HG03280 (cell line): Measurements from ENCODE around the gene AGPAT2.

Experiments
- ATAC-seq: cut with Tn5 transposase; IDR thresholded peaks from one replicate; pipeline ENCODE4 v1.9.1; 2021; ENCODE audit warnings: mild to moderate bottlenecking, moderate library complexity; ENCODE audit not compliant: unreplicated experiment

AGPAT2 gene

GRCh38 chr9:136665111-136665703 is 22.1 kb downstream of the AGPAT2 start:
- ATAC-seq: no peak

DNA sequence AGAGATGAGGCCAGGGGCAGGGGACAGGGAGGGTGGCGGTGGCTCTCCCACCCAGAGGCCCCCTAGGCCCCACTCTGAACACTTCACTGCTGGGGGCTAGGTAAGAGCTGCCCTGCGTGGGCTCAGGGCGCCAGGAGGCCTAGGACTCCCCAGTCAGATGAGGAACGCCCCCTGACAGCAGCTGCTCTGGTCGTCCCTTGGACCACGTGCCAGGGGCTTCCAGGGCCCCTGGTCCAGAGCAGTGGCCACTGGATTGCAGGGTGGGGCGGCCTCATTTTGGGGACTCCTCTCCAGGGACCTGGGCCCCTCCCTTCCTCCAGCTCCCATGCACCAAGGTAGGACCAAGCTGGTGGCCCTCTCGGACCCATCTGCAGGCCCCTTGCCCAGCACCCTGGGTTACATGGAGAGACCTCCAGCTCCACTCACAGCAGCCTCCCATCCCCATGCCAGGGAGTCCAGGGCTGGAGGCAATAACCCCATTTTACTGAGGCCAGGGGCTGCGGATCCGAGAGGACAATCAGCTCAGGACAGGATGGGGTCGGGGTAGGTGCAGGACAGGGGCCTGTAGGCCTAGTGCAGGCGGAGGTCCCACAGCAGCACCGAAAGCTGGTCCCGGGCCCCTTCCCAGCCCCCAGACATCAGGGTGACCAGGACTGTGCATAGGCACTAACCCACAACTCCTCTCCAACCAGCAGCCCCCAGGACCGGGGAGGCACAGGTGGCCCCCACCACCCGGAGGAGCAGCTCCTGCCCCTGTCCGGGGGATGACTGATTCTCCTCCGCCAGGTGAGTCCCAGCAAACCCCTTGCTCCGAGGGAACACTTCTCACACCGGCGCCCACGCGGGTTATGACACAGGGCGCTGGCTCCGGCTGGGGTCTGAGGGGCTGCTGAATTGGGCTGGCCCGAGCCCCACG is 23.0 kb downstream of the AGPAT2 start:
- ATAC-seq: no peak

- ATAC-seq: no peak
Measured at GRCh38 chr9:136662656-136663581, 24.3 kb downstream of the AGPAT2 start, which contains the start of gene EGFL7. Gene EGFL7, plus strand, starts transcription at chr9:136662916. Its CDS starts 5,367 bp downstream, at chr9:136668283.

DNA sequence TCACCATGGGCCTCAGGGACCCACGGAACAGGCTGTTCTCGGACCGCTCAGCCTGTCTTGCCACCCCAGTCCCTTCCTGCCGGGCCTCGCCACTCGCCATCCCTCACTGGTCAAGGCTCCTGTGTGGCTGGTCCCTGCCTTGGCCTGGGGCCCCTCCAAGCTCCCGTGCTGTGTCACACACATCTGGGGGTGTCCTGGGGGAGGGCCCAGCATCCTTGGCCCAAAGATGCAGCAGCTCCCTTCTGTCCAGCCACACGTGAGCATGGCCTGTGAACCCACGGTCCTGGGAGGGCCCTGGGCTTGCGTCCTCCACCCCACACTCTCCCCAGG is 25.0 kb downstream of the AGPAT2 start:
- ATAC-seq: no peak

GRCh38 chr9:136661641-136662325 is 25.5 kb downstream of the AGPAT2 start:
- no peak for ATAC-seq

GRCh38 chr9:136660971-136661550 is 26.2 kb downstream of the AGPAT2 start:
- no peak for ATAC-seq

DNA sequence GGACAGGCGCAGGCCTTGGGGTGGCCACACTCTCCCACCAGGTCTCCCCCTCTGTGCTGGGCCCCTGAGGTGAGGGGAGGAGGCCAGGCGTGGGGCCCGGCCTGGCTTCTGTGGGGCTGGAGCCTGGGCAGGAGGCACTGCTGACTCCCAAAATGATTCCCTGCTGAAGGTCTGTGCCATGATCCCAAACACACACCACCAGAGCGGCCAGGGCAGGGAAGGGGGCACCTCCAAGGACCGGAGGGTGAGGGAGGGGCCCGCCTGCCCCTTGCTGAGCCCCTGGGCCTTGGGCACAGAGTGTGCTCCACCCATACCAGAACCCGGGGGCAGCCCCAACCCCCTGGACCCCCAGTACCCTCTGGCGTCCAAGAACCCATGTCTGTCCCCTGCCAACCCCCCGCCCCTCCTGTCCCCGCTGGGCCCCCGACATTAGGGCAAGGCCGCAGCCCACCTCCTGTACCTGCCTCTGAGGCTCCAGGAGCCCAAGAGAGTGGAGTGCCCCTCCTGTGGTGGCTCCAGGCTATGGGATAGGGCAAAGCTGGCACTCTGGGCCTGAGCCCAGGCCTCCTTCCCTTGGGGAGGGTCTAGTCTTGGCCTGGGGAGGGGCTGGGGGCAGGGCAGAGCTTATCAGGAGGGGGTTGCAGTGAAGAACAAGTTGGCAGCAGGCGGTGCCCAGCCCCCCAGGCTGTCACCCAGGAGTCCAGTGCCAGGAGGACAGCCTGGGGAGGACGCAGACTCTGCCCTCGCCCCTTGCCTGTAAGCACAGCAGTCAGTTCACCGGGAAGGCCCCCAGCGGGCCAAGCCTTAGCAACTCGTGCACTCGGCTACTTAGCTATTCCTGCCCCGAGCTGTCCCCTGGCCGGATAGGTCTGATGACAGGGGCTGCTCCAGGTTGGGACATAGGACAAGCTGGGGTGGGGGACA is 27.1 kb downstream of the AGPAT2 start:
- ATAC-seq: no peak

DNA sequence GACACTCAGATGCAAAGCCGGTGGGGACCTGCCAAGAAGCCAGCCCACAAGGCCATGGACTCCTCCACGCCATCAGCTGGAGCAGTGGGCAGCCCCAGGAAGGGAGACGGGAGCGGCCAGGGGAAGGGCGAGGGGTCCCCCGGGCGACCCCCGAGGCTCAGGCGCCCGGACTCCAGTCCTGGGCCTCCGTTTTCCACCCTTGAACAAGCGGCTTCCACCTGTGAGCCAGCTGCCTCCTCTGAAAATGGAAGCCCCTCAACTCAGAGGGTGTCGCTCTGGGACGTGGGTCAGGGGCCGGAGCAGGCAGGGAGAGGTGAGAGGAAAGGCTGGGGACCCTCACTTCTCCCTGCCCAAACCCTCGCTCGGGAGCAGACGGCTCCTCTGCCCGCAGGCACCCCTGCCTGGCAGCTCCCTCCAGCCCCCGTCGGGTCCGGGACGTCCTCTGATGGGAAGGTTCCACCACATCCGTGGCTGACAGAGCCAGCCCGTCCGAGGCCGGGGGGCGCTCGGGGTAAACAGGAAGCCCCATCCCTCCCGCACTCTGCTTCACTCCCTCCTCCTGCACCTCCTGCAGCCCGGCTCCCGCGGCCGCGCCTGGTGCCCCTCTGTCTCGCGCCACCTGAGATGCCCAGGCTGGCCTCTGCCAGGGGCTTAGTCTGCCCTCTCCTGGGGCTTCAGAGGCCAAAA is 28.3 kb downstream of the AGPAT2 start:
- ATAC-seq: no peak

DNA sequence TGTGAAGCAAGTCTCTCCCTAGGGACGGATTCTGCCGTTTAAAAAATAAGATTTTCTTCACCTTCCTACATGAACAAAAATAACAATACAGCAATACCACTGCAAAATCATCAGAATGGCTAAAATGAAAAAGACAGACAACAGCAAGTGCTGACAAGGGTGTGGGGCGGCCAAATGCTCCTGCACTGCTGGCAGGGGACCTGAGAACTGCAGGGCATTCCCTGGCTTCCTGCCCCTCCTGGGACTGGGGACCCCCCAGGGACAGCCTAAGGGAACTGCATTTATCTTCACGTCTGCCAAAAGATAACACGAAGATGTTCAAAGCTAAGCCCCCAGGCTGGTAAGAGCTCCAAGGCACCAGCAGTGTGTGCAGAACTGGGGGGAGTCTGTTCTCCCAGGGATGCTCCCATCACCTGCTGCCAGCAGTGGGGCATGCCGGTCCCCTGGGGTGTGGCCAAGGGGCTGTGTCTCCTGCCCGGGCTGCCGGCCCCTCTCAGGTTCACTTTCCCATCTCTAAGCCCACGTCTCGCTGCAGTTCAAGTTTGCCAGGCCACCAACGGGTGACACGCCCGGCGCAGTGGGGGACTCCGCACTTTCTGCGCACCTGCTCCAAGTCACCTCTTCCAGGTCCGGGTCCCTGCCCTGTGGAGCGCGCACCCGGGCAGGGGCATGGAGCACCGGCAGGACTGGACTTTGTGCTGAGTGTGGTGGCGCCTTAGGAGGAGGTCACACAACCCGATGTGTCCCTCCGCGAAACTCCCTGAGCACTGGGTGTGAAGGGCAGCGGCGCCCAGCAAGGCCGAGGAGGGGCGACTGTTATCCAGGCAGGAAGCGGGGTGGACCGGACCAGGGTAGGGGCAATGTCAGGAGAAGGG is 29.0 kb downstream of the AGPAT2 start:
- no peak for ATAC-seq

- ATAC-seq: no peak
Measured at GRCh38 chr9:136656795-136657611, 30.3 kb downstream of the AGPAT2 start.

GRCh38 chr9:136656183-136656738 is 31.0 kb downstream of the AGPAT2 start:
- no peak for ATAC-seq

- ATAC-seq: no peak
Measured at GRCh38 chr9:136655536-136656182, 31.6 kb downstream of the AGPAT2 start.

DNA sequence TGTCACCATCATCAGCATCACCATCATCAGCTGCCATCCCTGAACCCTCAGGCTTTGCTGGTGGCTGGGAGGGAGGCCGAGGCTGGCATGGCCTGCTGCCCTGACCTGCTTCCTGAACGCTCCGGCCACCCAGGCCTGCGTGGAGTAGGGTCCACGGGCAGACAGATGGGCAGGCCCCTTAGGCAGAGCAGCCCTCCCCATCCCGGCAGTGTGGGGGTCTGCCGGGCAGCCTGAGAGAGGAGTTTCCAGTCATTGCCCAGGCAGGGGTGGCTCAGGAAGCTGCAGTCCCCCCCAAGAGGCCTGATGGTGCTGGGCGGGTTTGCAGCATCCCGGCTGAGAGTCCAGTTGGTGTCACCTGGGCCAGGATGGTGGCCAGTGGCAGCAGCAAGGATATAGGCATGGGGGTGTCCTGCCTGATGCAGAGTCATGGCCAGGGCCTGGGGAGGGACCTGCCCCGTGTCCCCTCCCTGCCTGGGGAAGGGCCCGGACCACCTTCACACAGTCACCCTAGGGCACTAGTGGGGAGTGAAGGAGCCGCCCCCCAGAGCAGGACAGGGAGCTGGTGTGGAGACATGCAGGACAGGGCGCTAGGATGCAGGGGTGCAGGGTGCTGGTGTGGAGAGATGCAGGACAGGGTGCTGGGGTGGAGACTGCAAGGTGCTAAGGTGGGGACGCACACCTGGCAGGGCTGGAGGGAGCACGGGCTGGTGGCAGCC is 32.3 kb downstream of the AGPAT2 start:
- no peak for ATAC-seq

DNA sequence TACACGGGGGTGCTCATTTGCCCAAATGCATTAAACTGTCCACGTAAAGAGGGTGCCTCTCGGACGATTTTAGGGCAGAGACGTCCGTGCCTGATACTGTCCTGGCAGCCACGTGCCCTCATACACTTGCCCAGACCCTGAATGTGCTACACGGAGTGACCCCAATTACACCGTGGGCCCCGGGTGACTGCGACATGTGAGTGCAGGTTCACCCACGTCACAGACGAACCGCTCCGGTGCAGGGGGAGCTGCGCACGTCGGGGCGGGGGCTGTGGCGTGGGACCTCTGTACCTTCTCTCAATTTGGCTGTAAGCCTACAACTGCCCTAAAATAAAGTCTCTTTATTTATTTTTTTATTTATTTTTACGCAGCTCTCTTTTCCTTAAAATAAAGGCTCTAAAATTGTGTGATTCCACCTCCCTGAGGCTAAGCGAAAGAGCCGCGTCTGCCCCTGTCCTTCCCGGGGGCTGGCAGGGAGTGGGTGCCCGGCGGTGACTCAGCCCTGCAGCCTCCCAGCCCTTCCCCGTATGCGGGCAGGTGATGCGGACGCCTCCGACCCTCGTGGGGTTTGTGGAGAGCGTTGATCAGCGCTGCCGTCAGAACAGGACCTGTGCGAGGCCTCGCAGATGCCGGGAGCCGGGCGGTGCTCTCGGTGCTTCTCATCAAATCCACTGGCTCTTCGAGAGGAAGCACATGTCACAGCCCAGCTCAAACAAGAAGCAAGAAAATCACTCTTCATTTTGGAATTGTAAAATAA is 33.8 kb downstream of the AGPAT2 start:
- ATAC-seq: no peak

DNA sequence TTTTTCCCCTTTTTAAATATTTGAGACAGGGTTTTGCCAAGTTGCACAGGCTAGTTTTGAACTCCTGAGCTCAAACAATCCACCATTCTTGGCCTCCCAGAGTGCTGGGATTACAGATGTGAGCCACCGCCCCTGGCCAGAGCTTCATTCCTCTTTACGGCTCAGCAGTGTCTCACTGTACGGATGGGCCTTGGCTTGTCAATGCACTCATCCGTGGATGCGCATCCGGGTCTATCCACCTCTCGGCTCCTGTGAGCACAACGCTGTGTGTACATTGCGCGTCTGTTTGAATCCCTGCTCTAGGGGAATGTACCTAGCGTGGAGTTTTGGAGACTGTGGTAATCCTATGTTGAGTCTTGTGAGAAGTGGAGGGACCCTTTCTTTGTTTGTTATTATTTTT is 35.4 kb downstream of the AGPAT2 start:
- no peak for ATAC-seq
